Hematopoietic multipotent progenitor cell treated with erythropoietin and hydrocortisone succinate and interleukin-3 and kit ligand, for 15 days (in vitro differentiated cells): ENCODE data around the gene R3HCC1L.

Experiments used
- DNase-seq: peaks from one replicate; pipeline ENCODE4 v3.0.0-alpha.2; 2015; ENCODE audit warnings: low spot score

R3HCC1L gene

GRCh38 chr10:98260350-98260749 is 125.9 kb downstream of the R3HCC1L start:
- DNase-seq, result no peak

- no peak for DNase-seq
Measured at GRCh38 chr10:98260752-98261151, 126.3 kb downstream of the R3HCC1L start.

GRCh38 chr10:98261436-98262277 is 127.2 kb downstream of the R3HCC1L start:
- DNase-seq, result no peak

- peak; percentile 25 for DNase-seq
Measured at GRCh38 chr10:98262571-98262970, 128.1 kb downstream of the R3HCC1L start.

GRCh38 chr10:98263088-98263487 is 128.6 kb downstream of the R3HCC1L start:
- DNase-seq, result no peak

- no peak for DNase-seq
Measured at GRCh38 chr10:98264378-98265065, 130.1 kb downstream of the R3HCC1L start.

- no peak for DNase-seq
Measured at GRCh38 chr10:98265403-98266378, 131.2 kb downstream of the R3HCC1L start.

GRCh38 chr10:98266647-98267046 is 132.2 kb downstream of the R3HCC1L start:
- no peak for DNase-seq

GRCh38 chr10:98267069-98267893 is 132.8 kb downstream of the R3HCC1L start:
- no peak for DNase-seq

GRCh38 chr10:98267894-98268693 is 133.6 kb downstream of the R3HCC1L start, which contains the start of gene LOXL4:
TSS of gene LOXL4 (minus strand) at chr10:98268194. CDS start at chr10:98263019, 5,175 bp downstream.
- no peak for DNase-seq

GRCh38 chr10:98268694-98269431 is 134.4 kb downstream of the R3HCC1L start:
- no peak for DNase-seq

GRCh38 chr10:98269435-98269912 is 135.0 kb downstream of the R3HCC1L start:
- DNase-seq, result no peak

GRCh38 chr10:98270073-98270740 is 135.8 kb downstream of the R3HCC1L start:
- no peak for DNase-seq

- no peak for DNase-seq
Measured at GRCh38 chr10:98270786-98271185, 136.3 kb downstream of the R3HCC1L start.

GRCh38 chr10:98272245-98272644 is 137.8 kb downstream of the R3HCC1L start:
- DNase-seq, result no peak

- no peak for DNase-seq
Measured at GRCh38 chr10:98272656-98273055, 138.2 kb downstream of the R3HCC1L start.

- no peak for DNase-seq
Measured at GRCh38 chr10:98273057-98273850, 138.8 kb downstream of the R3HCC1L start.

GRCh38 chr10:98274562-98274961 is 140.1 kb downstream of the R3HCC1L start:
- no peak for DNase-seq
